ENCODE data around the gene ODF4.

Gene ODF4

GRCh38 chr17:8300627-8301242 is 38.9 kb upstream of the ODF4 start (continued):
- TF ChIP-seq, protein P1, sequence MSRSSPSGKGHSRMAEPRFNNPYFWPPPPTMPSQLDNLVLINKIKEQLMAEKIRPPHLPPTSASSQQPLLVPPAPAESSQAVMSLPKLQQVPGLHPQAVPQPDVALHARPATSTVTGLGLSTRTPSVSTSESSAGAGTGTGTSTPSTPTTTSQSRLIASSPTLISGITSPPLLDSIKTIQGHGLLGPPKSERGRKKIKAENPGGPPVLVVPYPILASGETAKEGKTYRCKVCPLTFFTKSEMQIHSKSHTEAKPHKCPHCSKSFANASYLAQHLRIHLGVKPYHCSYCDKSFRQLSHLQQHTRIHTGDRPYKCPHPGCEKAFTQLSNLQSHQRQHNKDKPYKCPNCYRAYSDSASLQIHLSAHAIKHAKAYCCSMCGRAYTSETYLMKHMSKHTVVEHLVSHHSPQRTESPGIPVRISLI (tag by site-specific recombination; IDR thresholded peaks at IDR 0.05): no peak
- TF ChIP-seq OSR2 (tag by site-specific recombination; IDR thresholded peaks at IDR 0.05) (no peak), ZNF624 (tag by site-specific recombination; IDR thresholded peaks at IDR 0.05) (no peak), ZNF223 (tag by site-specific recombination; IDR thresholded peaks at IDR 0.05) (no peak), ZNF335 (tag by site-specific recombination; conservative IDR thresholded peaks at IDR 0.05) (0 out of 2 replicates have a peak, but pooled peaks have one; percentile 14), ZNF513 (tag by site-specific recombination; IDR thresholded peaks at IDR 0.05) (no peak; the same call in 1 of the 2 replicates), SP3 (tag by site-specific recombination; IDR thresholded peaks at IDR 0.05) (no peak), BCL11A (tag by site-specific recombination; IDR thresholded peaks at IDR 0.05; ENCODE audit: low read depth) (no peak), ZNF423 (tag by site-specific recombination; IDR thresholded peaks at IDR 0.05) (no peak), ZNF138 (tag by site-specific recombination; IDR thresholded peaks at IDR 0.05; ENCODE audit: borderline replicate concordance) (no peak), ZNF623 (tag by site-specific recombination; IDR thresholded peaks at IDR 0.05) (no peak), PATZ1 (tag by site-specific recombination; IDR thresholded peaks at IDR 0.05) (peak; percentile 40), ZNF645 (tag by site-specific recombination; IDR thresholded peaks at IDR 0.05) (no peak), ZFP41 (tag by site-specific recombination; IDR thresholded peaks at IDR 0.05; ENCODE audit: borderline replicate concordance) (no peak), ZNF2 (tag by site-specific recombination; IDR thresholded peaks at IDR 0.05) (peak; percentile 54; the same call in 1 of the 2 replicates), ZNF776 (tag by site-specific recombination; IDR thresholded peaks at IDR 0.05; ENCODE audit: borderline replicate concordance) (no peak), ZNF600 (tag by site-specific recombination; IDR thresholded peaks at IDR 0.05) (no peak), ZNF449 (tag by site-specific recombination; IDR thresholded peaks at IDR 0.05) (no peak), SETDB1 (IDR thresholded peaks at IDR 0.05; ENCODE audit: insufficient read length, low read length) (no peak)
- TF ChIP-seq, protein P2, sequence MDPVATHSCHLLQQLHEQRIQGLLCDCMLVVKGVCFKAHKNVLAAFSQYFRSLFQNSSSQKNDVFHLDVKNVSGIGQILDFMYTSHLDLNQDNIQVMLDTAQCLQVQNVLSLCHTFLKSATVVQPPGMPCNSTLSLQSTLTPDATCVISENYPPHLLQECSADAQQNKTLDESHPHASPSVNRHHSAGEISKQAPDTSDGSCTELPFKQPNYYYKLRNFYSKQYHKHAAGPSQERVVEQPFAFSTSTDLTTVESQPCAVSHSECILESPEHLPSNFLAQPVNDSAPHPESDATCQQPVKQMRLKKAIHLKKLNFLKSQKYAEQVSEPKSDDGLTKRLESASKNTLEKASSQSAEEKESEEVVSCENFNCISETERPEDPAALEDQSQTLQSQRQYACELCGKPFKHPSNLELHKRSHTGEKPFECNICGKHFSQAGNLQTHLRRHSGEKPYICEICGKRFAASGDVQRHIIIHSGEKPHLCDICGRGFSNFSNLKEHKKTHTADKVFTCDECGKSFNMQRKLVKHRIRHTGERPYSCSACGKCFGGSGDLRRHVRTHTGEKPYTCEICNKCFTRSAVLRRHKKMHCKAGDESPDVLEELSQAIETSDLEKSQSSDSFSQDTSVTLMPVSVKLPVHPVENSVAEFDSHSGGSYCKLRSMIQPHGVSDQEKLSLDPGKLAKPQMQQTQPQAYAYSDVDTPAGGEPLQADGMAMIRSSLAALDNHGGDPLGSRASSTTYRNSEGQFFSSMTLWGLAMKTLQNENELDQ (tag by site-specific recombination; IDR thresholded peaks at IDR 0.05; ENCODE audit: low read depth): no peak
- TF ChIP-seq, protein P3, sequence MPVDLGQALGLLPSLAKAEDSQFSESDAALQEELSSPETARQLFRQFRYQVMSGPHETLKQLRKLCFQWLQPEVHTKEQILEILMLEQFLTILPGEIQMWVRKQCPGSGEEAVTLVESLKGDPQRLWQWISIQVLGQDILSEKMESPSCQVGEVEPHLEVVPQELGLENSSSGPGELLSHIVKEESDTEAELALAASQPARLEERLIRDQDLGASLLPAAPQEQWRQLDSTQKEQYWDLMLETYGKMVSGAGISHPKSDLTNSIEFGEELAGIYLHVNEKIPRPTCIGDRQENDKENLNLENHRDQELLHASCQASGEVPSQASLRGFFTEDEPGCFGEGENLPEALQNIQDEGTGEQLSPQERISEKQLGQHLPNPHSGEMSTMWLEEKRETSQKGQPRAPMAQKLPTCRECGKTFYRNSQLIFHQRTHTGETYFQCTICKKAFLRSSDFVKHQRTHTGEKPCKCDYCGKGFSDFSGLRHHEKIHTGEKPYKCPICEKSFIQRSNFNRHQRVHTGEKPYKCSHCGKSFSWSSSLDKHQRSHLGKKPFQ (tag by site-specific recombination; IDR thresholded peaks at IDR 0.05): no peak
- TF ChIP-seq, protein P4, sequence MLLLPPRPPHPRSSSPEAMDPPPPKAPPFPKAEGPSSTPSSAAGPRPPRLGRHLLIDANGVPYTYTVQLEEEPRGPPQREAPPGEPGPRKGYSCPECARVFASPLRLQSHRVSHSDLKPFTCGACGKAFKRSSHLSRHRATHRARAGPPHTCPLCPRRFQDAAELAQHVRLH (tag by site-specific recombination; IDR thresholded peaks at IDR 0.05): no peak
- TF ChIP-seq, protein P5, sequence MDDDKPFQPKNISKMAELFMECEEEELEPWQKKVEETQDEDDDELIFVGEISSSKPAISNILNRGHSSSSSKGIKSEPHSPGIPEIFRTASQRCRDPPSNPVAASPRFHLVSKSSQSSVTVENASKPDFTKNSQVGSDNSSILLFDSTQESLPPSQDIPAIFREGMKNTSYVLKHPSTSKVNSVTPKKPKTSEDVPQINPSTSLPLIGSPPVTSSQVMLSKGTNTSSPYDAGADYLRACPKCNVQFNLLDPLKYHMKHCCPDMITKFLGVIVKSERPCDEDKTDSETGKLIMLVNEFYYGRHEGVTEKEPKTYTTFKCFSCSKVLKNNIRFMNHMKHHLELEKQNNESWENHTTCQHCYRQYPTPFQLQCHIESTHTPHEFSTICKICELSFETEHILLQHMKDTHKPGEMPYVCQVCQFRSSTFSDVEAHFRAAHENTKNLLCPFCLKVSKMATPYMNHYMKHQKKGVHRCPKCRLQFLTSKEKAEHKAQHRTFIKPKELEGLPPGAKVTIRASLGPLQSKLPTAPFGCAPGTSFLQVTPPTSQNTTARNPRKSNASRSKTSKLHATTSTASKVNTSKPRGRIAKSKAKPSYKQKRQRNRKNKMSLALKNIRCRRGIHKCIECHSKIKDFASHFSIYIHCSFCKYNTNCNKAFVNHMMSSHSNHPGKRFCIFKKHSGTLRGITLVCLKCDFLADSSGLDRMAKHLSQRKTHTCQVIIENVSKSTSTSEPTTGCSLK (tag by site-specific recombination; IDR thresholded peaks at IDR 0.05): no peak

Measured in HEK293 (cell line).